GM10266 (cell line): Measurements from ENCODE around the gene MTRF1.

Experiments used
- DNase-seq: peaks from one replicate; pipeline ENCODE4 v3.0.0; 2012; ENCODE audit errors: extremely low spot score
- TF ChIP-seq, protein P1 (sequence below): IDR thresholded peaks from 2 replicates; pipeline ENCODE4 v1.5.1; 2012; ENCODE audit warnings: mild to moderate bottlenecking, low read depth; ENCODE audit not compliant: control insufficient read depth, insufficient read depth; ENCODE audit errors: missing control alignments

Gene MTRF1

GRCh38 chr13:41306271-41307145 is 43.1 kb upstream of the MTRF1 start:
- TF ChIP-seq, protein P1, sequence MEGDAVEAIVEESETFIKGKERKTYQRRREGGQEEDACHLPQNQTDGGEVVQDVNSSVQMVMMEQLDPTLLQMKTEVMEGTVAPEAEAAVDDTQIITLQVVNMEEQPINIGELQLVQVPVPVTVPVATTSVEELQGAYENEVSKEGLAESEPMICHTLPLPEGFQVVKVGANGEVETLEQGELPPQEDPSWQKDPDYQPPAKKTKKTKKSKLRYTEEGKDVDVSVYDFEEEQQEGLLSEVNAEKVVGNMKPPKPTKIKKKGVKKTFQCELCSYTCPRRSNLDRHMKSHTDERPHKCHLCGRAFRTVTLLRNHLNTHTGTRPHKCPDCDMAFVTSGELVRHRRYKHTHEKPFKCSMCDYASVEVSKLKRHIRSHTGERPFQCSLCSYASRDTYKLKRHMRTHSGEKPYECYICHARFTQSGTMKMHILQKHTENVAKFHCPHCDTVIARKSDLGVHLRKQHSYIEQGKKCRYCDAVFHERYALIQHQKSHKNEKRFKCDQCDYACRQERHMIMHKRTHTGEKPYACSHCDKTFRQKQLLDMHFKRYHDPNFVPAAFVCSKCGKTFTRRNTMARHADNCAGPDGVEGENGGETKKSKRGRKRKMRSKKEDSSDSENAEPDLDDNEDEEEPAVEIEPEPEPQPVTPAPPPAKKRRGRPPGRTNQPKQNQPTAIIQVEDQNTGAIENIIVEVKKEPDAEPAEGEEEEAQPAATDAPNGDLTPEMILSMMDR, result no peak
- DNase-seq, result no peak

DNA sequence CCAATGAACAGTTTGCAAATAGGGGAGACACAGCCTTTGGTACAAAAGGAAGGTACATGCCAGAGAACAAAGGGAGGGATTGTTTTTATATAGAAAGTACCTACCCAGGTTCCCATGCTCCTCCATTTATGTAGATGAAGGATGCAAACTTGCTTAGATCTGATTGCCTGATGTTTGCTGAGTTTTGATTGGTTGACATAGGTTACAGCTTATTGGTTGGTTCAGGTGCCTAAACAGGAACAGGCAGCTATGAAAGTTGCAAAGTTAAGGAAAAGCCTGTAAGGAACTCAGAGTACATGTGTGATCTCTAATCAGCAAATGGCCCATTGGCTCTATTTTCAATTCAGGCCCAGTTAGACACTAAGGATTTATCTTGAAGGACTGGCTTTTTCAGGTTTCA is 41.2 kb upstream of the MTRF1 start:
- TF ChIP-seq, protein P1, result no peak
- no peak for DNase-seq

GRCh38 chr13:41302743-41303142 is 39.4 kb upstream of the MTRF1 start:
- TF ChIP-seq, protein P1, result no peak
- DNase-seq, result no peak

DNA sequence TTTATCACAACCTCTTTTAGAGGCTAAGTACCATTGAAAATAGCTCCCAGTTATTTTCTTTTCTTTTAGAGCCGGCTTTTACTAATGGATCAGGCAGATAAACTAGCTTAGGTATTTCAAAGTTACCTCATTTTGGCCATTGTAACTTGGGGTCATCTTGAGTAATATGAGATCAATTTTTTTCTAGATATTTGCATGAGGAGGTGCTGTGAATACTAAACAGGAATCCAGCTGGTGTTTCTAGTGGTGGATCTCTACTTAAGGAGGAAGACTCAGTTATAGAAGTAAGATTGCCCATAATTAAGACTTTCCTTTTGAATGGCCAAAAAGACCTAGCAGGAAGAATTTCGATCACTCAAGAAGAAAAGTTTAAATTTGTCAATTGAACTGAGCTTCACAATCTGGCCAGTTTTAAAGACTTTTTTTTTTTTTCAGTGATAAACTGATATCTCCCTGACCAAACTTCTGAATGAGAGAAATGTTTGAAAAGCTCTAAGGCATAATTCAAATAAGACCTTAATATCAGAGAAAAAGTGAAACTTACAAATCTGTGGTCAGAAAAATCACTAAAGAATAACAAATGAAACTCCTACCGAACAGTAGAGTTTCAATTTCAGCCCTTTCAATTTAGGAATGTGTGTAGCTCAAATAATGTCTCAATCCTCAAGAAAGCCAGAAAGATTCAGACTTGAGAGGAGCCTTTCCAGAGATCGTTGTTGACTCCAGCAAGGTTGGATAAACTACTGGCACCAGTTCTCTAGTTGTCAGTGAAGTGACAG is 36.1 kb upstream of the MTRF1 start:
- TF ChIP-seq, protein P1, result no peak
- DNase-seq, result no peak

DNA sequence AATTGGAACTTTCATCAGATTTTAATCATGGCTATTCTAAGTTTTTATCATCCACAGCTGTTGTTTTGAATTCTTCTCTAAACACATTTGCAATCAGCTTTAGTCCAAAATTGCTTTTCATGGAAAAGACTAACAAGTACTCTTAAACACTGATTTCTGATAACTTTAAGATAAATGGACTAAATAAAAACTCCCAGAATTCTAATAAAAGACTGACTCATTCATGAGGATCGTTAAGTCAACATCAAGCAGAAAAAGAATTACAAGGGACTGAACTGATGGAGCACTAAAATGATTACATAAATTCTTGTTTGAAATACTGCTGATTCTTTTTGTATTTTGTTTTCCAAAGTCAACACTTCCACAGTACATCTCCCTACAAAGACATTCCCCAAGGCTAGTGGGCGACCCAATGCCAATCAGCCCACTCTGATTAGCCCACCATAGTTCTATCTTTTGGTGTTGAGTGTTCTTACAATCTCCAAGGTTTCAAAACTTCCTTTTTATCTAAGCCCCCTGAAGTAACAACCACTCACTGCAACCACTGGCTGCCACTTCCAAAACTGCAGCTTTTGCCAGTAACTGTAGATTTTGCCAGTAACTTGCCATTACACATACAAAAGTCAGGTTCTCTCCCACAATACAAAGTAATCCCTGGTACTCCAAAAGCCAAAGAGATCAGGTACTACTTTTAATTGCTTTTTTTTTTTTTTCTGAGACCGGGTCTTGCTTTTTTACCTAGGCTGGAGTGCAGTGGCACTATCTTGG is 33.7 kb upstream of the MTRF1 start:
- TF ChIP-seq, protein P1, result no peak
- DNase-seq, result no peak

DNA sequence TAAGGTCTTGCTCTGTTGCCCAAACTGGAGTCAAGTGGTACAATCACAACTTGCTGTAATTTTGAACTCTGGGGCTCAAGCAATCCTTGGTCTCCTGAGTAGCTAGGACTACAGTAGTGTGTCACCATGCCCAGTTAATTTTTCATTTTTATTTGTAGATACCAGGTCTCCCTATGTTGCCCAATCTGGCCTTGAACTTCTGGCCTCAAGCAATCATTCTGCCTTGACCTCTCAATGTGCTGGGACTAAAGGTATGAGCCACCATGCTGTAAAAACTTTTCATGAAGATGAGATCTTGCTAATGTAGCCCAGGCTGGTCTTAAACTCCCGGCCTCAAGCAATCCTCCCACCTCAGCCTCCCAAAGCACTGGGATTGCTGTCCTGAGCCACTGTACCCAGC is 32.6 kb upstream of the MTRF1 start:
- TF ChIP-seq, protein P1, result no peak

More for the DNA sequence above, 32.6 kb upstream of the MTRF1 start:
- DNase-seq, result no peak
